Neural crest cell (in vitro differentiated cells): ENCODE results near the gene ZDHHC19. TPM values are rescaled to one million over a fixed set of nuclear protein-coding genes. Genes with fewer than 3 reads are reported as not detected.

ENCODE experiments used
- DNase-seq: peaks from one replicate; pipeline ENCODE4 v3.0.0; 2021; ENCODE audit warnings: low read depth, mixed read lengths, low spot score
- H3K27ac Mint-ChIP-seq: one replicate; pipeline ENCODE4 v1.8.0; 2021; ENCODE audit warnings: mild to moderate bottlenecking, mixed read lengths; ENCODE audit not compliant: unreplicated experiment
- H3K27me3 Mint-ChIP-seq: 2 replicates; pipeline ENCODE4 v1.8.0; 2021; ENCODE audit warnings: low read depth, mild to moderate bottlenecking, mixed read lengths
- H3K36me3 Mint-ChIP-seq: 2 replicates; pipeline ENCODE4 v1.8.0; 2021; ENCODE audit warnings: low read depth, mild to moderate bottlenecking, mixed read lengths
- H3K4me1 Mint-ChIP-seq: 2 replicates; pipeline ENCODE4 v1.8.0; 2021; ENCODE audit warnings: mixed read lengths
- H3K4me3 Mint-ChIP-seq: one replicate; pipeline ENCODE4 v1.8.0; 2021; ENCODE audit warnings: mild to moderate bottlenecking, mixed read lengths
- H3K9me3 Mint-ChIP-seq: 2 replicates; pipeline ENCODE4 v1.8.0; 2021; ENCODE audit warnings: mixed read lengths
- CTCF ChIP-seq: fragments of 200-600 bp; sonication (generic); conservative IDR thresholded peaks from 2 replicates; pipeline ENCODE4 v1.5.0; 2021; ENCODE audit warnings: antibody characterized with exemption, mild to moderate bottlenecking
- total RNA-seq: library from RNA; stranded (reverse); gene quantifications from 2 replicates; pipeline ENCODE4 v1.2.1, GENCODE V29; 2021

Gene ZDHHC19
- total RNA-seq, 1 donor from 2014 or later: not detected

- peaks cover 17% of the 10 kb centered on the region for H3K4me1 Mint-ChIP-seq
- no peak overlapping the region for H3K4me3 Mint-ChIP-seq
- no peaks in the 10 kb centered on the region for H3K36me3 Mint-ChIP-seq
Observed at GRCh38 chr3:196220587-196220986, 9.4 kb upstream of the ZDHHC19 start.

GRCh38 chr3:196219970-196220311 lies 8.7 kb upstream of the ZDHHC19 start:
- Mint-ChIP-seq H3K9me3 (no peaks in the 10 kb centered on the region), H3K27me3 (no peaks in the 10 kb centered on the region), H3K36me3 (no peaks in the 10 kb centered on the region), H3K27ac (no peak overlapping the region), H3K4me1 (peaks cover 24% of the 10 kb centered on the region), H3K4me3 (no peak overlapping the region)
- TF ChIP-seq CTCF: no peak
- no peak for DNase-seq

More at GRCh38 chr3:196220587-196220986, 9.4 kb upstream of the ZDHHC19 start:
- Mint-ChIP-seq H3K27me3 (no peaks in the 10 kb centered on the region), H3K27ac (no peak overlapping the region), H3K9me3 (no peaks in the 10 kb centered on the region)
- DNase-seq: no peak
- TF ChIP-seq CTCF: no peak

GRCh38 chr3:196219194-196219969 lies 8.2 kb upstream of the ZDHHC19 start:
- no peak for TF ChIP-seq CTCF
- no peaks in the 10 kb centered on the region for H3K27me3 Mint-ChIP-seq
- no peak for DNase-seq
- H3K36me3 Mint-ChIP-seq: no peaks in the 10 kb centered on the region
- peak overlapping the region; percentile 10 for H3K4me3 Mint-ChIP-seq
- peaks cover 29% of the 10 kb centered on the region for H3K4me1 Mint-ChIP-seq
- peak overlapping the region; percentile 86 for H3K27ac Mint-ChIP-seq
- H3K9me3 Mint-ChIP-seq: no peaks in the 10 kb centered on the region

- peaks cover 33% of the 10 kb centered on the region for H3K4me1 Mint-ChIP-seq
- H3K36me3 Mint-ChIP-seq: no peaks in the 10 kb centered on the region
- no peaks in the 10 kb centered on the region for H3K9me3 Mint-ChIP-seq
- no peak overlapping the region for H3K27ac Mint-ChIP-seq
- no peak overlapping the region for H3K4me3 Mint-ChIP-seq
- TF ChIP-seq CTCF: no peak
- no peaks in the 10 kb centered on the region for H3K27me3 Mint-ChIP-seq
- no peak for DNase-seq
Observed at GRCh38 chr3:196218155-196218712, 7.0 kb upstream of the ZDHHC19 start.

GRCh38 chr3:196217307-196218154 lies 6.3 kb upstream of the ZDHHC19 start:
- Mint-ChIP-seq H3K9me3 (no peaks in the 10 kb centered on the region), H3K27me3 (no peaks in the 10 kb centered on the region), H3K36me3 (no peaks in the 10 kb centered on the region), H3K4me1 (peaks cover 33% of the 10 kb centered on the region), H3K4me3 (no peak overlapping the region), H3K27ac (no peak overlapping the region)
- no peak for DNase-seq
- no peak for TF ChIP-seq CTCF
